Skeletal muscle cell (primary cell): ENCODE data around the gene CTSH.

Experiments
- DNase-seq: peaks from one replicate; pipeline ENCODE4 v3.0.0-alpha.2; 2010; ENCODE audit warnings: low read depth
- H3K4me3 ChIP-seq: 2 replicates; pipeline ENCODE4 v1.5.1; 2011; ENCODE audit warnings: low read depth, mild to moderate bottlenecking, control low read depth, low read length, moderate library complexity

CTSH gene

DNA sequence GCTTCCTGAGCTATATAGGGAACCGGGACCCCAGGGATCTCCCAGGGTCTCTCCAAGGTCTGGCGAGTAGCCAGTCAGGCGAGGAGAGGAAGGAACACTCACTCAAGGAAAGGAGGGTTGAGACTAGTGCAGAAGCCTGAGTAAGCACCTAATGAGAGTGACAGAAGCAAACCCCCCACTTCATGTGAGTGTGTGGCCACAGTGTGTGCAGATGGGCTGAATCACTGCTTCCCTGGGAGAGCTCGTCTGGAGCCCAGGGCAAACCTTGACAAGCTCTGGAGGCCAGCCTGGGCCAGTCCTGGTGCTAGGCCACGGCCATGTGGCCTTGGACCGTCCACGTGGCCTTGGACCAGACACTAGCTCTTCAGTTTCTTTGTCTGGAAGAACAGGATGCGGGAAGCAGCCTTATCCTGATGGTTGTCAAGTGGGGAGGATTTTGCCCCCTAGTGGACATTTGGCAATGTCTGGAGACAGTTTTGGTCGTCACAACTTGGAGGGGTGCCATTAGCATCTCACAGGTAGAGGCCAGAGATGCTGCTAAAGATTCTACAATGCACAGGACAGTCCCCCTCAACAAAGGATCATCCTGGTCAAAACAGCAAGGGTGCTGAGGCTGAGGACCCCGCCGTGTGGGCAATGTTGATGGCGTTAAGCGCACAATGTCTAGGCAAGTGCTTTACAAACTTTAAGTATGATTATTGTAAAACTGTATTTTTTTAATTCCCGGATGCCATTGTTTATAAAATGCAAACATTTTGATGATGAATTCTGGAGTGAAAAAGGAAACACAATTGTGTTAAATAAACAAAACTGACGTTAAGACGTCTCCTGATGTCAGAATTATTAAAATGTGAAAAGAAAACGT lies 34.8 kb upstream of the CTSH start:
- peak; percentile 31 for DNase-seq
- H3K4me3 ChIP-seq = no peak overlapping the region

DNA sequence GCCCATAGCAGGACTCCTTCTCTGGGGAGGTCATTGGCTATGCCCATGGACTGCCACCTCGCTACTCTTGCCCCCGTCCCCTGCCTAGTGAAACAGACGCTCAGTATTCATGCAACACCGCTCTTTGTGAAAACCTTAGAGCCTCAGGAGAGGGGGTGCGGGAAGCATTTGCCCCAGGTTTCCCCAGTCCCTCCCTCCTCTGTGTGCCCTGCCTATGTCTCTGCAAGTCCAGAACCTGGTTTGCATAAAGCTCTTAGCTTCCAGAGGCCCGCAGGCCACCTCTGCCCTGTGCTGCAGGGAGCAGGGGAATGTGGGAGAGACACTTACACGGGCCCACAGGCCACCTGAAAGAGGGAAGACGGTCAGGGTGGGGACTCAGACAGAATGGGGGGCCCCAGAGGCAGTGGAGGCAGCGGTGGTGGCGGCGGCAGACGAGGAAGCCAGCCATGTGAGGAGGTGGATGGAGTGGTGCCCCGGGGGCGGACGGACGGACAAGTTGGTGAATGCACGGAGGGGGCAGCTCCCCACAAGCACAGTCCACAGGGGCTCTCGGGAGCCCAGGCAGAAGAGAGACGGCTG lies 33.8 kb upstream of the CTSH start:
- H3K4me3 ChIP-seq = no peak overlapping the region
- no peak for DNase-seq

DNA sequence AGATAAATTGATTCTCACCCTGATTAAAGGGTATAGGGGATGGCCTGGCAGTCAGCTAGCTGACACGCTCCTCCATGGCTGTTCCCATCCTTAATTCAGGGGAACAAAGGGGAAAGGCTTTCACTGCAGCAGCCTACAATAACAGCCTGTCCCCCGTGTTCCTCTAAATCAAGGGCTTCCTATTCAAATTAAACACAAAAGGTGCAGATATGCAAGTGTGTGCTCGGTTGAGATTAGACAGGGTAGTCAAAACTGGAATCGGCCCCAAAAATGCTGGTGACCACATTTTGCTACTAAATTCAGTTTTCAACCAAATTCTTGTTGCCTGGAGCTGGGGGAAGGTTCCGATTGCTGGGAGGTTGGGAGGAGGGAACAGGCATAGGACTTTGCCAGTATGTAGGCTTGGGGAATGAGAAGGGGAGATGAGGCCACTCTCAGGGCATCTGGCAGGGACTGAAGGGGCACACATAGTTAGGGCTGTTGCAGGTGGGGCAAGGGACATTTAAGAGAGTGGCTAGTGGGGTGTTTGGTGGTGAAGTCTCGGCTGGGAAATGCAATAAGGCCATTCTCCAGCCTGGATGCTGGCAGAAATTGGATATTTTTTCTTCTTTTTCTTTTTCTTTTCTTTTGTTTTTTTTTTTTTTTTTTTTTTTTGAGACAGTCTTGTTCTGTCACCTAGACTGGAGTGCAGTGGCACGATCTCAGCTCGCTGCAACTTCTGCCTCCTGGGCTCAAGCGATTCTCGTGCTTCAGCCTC lies 32.9 kb upstream of the CTSH start:
- no peak overlapping the region for H3K4me3 ChIP-seq
- DNase-seq = no peak

DNA sequence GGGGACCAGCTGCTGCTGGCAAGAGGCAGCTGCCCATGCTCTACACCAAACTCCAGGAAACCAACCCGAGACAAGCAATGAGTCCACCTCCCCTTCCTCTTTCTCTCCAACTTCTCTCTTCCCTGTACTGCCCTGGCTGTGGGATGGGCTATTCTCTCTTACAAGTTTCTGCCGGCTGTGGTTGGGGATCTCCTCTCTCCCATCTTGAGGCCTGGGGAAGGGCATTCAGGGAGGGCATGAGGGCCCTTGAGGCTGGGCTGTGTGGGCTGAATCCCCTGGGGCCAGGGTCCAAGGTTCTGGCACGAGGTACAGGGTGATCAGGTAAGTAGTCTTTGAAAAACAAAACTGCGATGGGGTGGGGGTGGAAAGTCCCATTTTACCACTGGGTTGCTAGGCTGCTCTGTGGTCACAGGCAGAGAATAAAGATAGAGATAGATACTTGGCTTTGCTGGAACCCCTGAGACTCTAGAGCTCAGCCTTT lies 32.3 kb upstream of the CTSH start:
- no peak overlapping the region for H3K4me3 ChIP-seq
- DNase-seq = no peak

DNA sequence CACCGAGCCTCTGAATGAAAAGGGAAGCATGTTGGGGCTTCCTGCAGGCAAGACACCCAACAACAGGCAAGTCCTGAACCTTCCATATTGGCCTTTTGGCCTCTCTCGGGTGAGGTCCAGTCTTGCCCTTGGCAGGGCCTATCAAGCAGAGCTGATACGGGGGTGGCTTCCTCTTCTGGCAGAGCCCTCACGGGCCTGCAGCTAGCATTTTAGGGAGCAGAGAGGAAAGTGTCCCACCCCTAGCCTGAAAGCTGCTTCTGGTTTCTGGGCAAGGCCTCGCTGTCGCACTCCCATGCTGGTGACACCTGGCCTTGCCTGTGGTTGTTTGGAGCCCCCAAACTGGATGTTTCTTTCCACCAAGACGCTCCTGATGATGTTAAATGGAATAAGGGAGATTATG lies 31.8 kb upstream of the CTSH start:
- no peak overlapping the region for H3K4me3 ChIP-seq
- DNase-seq = no peak

DNA sequence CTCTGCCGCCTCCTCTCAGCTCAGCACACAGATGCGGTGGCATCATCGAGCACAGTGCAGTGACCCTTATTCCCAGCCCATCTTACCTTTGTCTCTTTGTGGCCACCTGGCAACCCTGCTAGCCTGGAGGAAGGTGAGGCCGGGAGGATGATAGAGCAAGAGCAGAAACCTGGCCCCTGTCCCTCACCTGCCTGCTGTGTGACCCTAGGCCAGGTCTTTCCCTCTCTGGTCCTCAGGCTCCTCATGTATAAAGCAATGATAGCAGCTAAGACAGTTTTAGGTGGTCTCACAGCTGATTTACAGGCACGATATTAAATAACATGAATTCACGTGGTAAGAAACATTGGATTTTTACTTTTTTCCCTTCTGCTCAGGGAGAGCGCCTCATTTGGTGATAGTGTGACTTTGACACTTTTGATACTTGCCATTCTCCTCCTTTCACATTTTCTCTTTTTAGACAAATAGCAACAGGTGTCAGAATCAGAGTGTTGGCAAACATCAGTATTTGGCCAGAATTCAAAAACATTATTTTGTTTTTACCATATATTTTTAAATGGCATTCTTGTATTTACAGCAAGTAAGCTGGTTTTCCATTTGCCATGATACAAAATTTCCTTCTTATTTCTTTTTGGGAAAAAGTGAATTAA lies 29.5 kb upstream of the CTSH start:
- H3K4me3 ChIP-seq = no peak overlapping the region
- DNase-seq = no peak

- H3K4me3 ChIP-seq = no peak overlapping the region
These were observed 25.0 kb upstream of the CTSH start for GRCh38 chr15:78969687-78970349.

GRCh38 chr15:78968539-78969271 lies 23.9 kb upstream of the CTSH start:
- H3K4me3 ChIP-seq = no peak overlapping the region
- DNase-seq = no peak

More at GRCh38 chr15:78969687-78970349, 25.0 kb upstream of the CTSH start:
- DNase-seq = no peak

DNA sequence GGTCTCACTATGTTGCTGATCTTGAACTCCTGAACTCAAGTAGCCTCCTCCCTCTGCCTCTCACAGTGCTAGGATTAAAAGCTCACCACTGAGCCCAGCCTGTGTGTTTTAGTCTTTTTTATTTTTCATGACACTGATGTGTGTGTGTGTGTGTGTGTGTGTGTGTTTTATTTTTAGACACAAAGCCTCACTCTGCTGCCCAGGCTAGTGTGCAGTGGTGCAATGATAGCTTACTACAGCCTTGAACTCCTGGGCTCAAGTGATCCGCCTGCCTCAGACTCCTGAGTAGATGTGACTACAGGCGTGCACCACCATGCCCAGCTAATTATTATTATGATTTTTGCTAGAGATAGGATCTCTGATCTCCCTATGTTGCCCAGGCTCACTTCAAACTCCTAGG lies 23.3 kb upstream of the CTSH start:
- no peak for DNase-seq
- no peak overlapping the region for H3K4me3 ChIP-seq

DNA sequence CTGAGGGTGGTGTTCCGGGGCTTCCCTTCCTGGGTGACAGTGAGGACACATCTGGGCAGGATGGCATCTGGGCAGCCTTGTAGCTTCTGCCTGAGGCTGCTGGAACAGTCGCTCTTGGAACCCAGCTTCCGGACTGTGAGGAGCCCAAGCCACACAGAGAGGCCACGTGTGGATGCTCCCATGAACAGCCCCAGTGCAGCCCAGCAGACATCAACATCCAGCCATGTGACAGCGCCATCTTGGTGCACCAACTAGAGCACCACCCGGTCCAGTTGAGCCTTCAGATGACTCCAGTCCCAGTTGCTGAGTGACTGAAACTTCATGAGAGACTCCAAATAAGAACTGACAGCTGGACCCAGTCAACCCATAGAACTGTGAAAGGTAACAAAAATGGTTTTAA lies 15.5 kb upstream of the CTSH start:
- no peak for DNase-seq
- no peak overlapping the region for H3K4me3 ChIP-seq

DNA sequence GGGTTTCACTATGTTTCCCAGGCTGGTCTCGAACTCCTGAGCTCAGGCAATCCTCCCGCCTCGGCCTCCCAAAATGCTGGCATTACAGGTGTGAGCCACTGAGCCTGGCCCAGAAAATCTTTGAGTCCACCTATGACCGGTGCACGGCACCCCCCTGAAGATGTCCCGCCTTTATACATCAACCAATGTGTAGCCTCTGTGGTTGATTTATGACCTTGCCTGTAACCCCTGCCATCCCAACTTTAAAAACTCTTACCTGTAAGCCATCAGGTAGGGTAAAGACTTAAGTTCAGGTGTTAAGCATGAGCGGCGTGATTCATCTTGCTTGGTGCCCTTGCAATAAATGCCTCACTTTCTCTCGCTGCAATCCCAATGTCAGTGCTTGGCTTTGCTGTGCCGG lies 14.5 kb upstream of the CTSH start:
- DNase-seq = no peak
- no peak overlapping the region for H3K4me3 ChIP-seq

DNA sequence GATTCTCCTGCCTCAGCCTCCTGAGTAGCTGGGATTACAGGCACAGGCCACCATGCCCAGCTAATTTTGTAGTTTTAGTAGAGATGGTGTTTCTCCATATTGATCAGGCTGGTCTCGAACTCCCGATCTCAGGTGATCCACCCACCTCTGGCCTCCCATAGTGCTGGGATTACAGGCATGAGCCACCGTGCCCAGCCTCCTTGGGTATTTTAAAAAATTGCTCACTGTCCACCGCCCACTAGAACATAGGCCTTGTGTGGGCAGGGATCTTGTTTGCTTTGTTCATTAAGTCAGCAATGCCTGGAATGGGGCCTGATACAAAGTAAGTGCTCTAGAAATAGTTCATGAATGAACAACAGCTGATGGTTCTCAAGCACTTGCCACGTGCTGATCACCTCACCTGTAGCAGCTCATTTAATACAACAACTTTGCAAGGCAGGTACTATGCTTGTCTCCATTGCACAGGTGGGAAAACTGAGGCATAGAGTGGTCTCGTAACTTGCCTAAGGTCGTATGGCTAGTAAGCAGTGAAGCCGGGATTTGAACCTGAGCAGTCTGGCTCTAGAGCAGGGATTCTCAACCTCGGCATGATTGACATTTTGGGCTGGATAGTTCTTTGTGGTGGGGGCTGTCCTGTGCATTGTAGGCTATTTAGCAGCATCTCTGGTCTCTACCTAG lies 12.7 kb upstream of the CTSH start:
- H3K4me3 ChIP-seq = no peak overlapping the region
- no peak for DNase-seq

DNA sequence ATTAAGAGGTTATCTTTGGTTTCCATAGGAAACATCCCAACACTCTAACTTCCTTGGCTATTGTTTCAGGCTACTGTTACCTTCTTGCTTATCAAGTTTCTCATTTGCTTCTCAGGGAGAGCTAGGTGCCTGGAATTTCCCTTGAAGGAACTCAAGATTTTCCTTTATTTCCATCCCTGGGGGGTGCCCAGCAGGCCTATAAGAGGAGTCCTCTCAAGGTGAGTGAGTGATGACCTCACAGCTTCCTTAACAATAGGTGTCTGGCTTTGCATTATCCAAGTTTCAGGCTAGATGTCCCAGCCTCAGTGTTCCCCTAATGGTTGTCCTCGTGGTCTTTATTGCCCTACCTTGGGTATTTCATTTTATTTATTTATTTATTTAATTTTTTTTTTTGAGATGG lies 12.1 kb upstream of the CTSH start:
- DNase-seq = no peak

GRCh38 chr15:78955355-78955754 lies 10.5 kb upstream of the CTSH start:
- no peak overlapping the region for H3K4me3 ChIP-seq
- DNase-seq = no peak

More for the DNA sequence above, 12.1 kb upstream of the CTSH start:
- no peak overlapping the region for H3K4me3 ChIP-seq

GRCh38 chr15:78951841-78952238 lies 7.0 kb upstream of the CTSH start:
- no peak overlapping the region for H3K4me3 ChIP-seq
- no peak for DNase-seq

DNA sequence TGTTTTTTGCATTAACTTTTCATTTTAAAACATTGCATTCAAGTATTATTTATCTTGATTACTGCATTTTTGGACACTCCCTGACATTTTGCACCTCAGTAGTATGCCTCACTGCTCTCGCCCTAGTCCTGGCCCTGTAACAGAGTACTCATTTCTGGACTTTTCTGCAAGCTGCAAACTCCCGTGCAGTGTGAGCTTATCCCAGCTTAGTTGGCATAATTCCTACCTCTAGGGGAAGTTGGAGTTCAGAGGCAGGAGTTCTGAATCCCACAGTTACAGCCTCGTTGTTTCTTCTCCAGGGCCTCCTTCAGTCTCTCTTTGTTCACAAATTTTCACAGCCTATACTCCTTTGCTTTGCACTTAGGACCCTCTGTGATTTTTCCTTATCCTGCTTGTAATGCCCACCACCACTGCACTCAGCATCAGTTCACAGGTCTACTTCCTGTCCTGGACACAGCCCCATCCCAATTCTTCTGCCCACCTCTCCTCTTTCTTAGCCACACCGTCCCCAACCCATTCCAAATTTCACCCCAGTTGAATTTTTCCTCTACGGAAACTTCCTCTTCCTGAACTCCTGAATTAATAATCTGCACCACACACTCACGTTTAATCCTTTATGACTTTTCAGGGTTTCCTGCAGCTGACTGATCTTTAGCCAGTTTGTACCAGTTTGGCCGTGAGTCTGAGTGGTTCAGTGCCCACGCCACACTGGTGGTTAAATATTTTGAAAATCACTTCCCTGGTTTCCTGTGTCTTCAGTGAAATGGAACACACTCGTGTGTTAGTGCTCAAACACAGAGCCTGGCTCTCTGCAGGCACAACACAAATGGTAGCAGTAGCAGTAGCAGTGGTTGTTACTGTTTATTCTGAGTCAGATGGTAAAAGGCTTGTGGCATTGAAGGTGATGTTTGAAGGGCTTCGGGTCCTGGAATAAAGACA lies 6.3 kb upstream of the CTSH start:
- H3K4me3 ChIP-seq = no peak overlapping the region
- DNase-seq = no peak

- no peak overlapping the region for H3K4me3 ChIP-seq
These were observed 5.5 kb upstream of the CTSH start for GRCh38 chr15:78950343-78950742.

More at GRCh38 chr15:78950343-78950742, 5.5 kb upstream of the CTSH start:
- DNase-seq = no peak
